Limb (tissue), 2 donors: ENCODE results near the gene ZBTB1.
"Not testable (repeated sequence)": the region's sequence is repeated elsewhere in the genome, so short reads cannot be mapped to it uniquely, and the experiment has no call there.

Source experiments
- DNase-seq, 2 donors: peaks; one replicate each; pipeline ENCODE4 v3.0.0-alpha.2; 2016; ENCODE audit errors: extremely low spot score in 2 of 2

Gene ZBTB1

GRCh38 chr14:64566651-64567122 is 62.1 kb downstream of the ZBTB1 start:
- DNase-seq, result peak in 1 of 2 donors; percentile 49

GRCh38 chr14:64569138-64569631 is 64.6 kb downstream of the ZBTB1 start:
- no peak for DNase-seq

- DNase-seq, result not testable (repeated sequence)
Measured at GRCh38 chr14:64569646-64570045, 65.1 kb downstream of the ZBTB1 start.

GRCh38 chr14:64572386-64573104 is 68.0 kb downstream of the ZBTB1 start:
- no peak for DNase-seq

GRCh38 chr14:64573109-64573508 is 68.5 kb downstream of the ZBTB1 start:
- peak in 1 of 2 donors; percentile 85 for DNase-seq
